GM12892 (cell line): Measurements from ENCODE around the gene ACCS.

ENCODE experiments used
- POLR2A ChIP-seq: IDR thresholded peaks from 2 replicates; pipeline ENCODE4 v1.6.1; 2011; ENCODE audit warnings: low read depth, low read length, control low read depth
- POLR2AphosphoS5 ChIP-seq: IDR thresholded peaks from 2 replicates; pipeline ENCODE4 v1.6.1; 2011; ENCODE audit warnings: low read depth, low read length, control low read depth
- TAF1 ChIP-seq: IDR thresholded peaks from 2 replicates; pipeline ENCODE4 v1.6.1; 2011; ENCODE audit warnings: low read depth, mild to moderate bottlenecking, control low read depth, low read length, borderline replicate concordance

DNA sequence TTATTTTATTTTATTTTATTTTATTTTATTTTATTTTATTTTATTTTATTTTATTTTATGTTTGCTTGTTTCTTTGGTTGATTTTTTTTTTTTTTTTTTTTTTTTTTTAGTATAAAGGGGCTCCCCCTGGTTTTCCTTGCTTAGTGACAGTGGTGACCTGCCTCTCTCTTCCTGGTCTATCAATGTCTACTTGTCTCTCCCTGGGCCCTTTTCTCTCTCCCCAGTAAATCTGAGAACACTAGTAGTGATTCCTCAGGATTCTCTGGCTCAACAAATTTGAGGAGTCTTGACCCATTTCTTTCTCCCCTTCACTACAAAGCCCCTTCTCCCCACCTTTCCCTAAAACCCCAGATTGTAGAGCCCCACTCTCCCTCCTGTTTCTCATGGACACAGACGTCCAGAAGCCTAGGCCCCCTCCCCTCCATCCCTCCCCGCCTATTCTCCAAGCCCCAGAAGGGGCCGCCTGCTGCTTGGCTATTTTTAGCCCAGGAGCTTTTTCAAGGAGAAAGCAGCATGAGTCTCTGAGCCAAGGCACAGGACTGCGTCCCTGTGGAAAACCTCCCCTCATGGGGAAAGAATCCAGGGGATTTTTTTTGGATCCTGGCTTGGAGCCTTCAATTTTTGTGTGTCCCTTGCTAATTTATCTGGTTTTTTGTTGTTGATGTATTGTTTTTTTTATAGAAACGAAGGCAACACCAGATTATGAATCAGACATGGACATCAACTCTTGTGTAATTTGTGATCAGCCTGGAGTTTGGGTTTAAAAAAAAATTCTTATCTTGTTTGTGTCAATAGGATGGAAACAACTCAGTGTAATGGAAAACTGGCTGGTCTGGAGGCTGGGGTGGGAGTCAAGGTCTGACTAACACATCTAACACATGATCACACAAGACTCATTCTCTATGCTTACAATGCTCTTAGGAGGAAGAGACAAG, 35.8 kb upstream of the ACCS start:
- TF ChIP-seq POLR2A (no peak), POLR2AphosphoS5 (no peak), TAF1 (no peak)
